IMR-90 (cell line): ENCODE data around the gene AOPEP.

Source experiments
- BHLHE40 ChIP-seq: fragments of 150-350 bp; IDR thresholded peaks from 2 replicates; pipeline ENCODE4 v1.6.1; 2016; ENCODE audit warnings: mild to moderate bottlenecking, low read depth, low read length
- CEBPB ChIP-seq: IDR thresholded peaks from 2 replicates; pipeline ENCODE4 v1.6.1; 2012; ENCODE audit warnings: low read depth, low read length, improper control_type of control experiment
- FOS ChIP-seq: fragments of 150-350 bp; IDR thresholded peaks from 2 replicates; pipeline ENCODE4 v1.6.1; 2016; ENCODE audit warnings: low read depth, low read length
- MAFK ChIP-seq: IDR thresholded peaks from 2 replicates; pipeline ENCODE4 v1.6.1; 2012; ENCODE audit warnings: low read depth, low read length, improper control_type of control experiment
- MAZ ChIP-seq: IDR thresholded peaks from 2 replicates; pipeline ENCODE4 v1.6.1; 2012; ENCODE audit warnings: low read depth, mild to moderate bottlenecking, low read length, improper control_type of control experiment, moderate library complexity, borderline replicate concordance
- MXI1 ChIP-seq: IDR thresholded peaks from 2 replicates; pipeline ENCODE4 v1.6.1; 2012; ENCODE audit warnings: low read depth, mild to moderate bottlenecking, low read length, moderate library complexity, borderline replicate concordance
- POLR2A ChIP-seq: IDR thresholded peaks from 2 replicates; pipeline ENCODE4 v1.6.1; 2012; ENCODE audit warnings: mild to moderate bottlenecking, low read depth, low read length
- RAD21 ChIP-seq: IDR thresholded peaks from 2 replicates; pipeline ENCODE4 v1.6.1; 2012; ENCODE audit warnings: low read length, improper control_type of control experiment
- SMC3 ChIP-seq: fragments of 150-350 bp; IDR thresholded peaks from 2 replicates; pipeline ENCODE4 v1.6.1; 2016; ENCODE audit warnings: low read depth, mild to moderate bottlenecking, antibody characterized with exemption, low read length, moderate library complexity
- TF ChIP-seq, protein P1 (sequence below): conservative IDR thresholded peaks from 2 replicates; pipeline ENCODE4 v1.5.1; 2012; ENCODE audit warnings: mild to moderate bottlenecking, low read depth, low read length, improper control_type of control experiment
- TF ChIP-seq, protein P2 (sequence below): fragments of 150-350 bp; IDR thresholded peaks from 2 replicates; pipeline ENCODE4 v1.6.1; 2017; ENCODE audit warnings: mild to moderate bottlenecking, antibody characterized with exemption, low read length, low read depth

DNA sequence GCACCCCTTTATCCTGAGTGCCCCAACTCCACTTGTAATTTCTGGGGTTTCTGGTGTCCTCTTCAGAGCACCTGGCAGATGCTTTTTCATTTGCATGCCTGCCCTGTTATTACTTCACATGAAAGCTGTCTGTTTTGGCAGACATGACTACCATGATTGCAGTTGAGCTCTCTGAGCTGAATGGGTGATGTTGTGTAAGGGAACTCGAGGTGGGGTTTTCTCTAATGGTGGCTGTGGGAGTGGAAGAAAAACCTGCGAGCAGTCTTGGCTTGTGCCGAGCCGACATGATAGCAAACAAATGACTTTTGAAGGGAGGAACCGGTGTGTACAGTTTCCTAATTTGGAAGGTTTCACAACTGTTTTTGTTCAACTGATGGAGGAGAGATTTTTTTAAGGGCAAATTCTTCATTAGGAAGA lies 196.2 kb downstream of the AOPEP start:
- TF ChIP-seq, protein P1, sequence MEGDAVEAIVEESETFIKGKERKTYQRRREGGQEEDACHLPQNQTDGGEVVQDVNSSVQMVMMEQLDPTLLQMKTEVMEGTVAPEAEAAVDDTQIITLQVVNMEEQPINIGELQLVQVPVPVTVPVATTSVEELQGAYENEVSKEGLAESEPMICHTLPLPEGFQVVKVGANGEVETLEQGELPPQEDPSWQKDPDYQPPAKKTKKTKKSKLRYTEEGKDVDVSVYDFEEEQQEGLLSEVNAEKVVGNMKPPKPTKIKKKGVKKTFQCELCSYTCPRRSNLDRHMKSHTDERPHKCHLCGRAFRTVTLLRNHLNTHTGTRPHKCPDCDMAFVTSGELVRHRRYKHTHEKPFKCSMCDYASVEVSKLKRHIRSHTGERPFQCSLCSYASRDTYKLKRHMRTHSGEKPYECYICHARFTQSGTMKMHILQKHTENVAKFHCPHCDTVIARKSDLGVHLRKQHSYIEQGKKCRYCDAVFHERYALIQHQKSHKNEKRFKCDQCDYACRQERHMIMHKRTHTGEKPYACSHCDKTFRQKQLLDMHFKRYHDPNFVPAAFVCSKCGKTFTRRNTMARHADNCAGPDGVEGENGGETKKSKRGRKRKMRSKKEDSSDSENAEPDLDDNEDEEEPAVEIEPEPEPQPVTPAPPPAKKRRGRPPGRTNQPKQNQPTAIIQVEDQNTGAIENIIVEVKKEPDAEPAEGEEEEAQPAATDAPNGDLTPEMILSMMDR: no peak
- no peak for TF ChIP-seq MXI1
- TF ChIP-seq POLR2A: no peak
- no peak for TF ChIP-seq RAD21
- no peak for TF ChIP-seq BHLHE40
- no peak for TF ChIP-seq MAZ
- TF ChIP-seq SMC3: no peak
- TF ChIP-seq MAFK: no peak
- TF ChIP-seq FOS: no peak
- TF ChIP-seq, protein P2, sequence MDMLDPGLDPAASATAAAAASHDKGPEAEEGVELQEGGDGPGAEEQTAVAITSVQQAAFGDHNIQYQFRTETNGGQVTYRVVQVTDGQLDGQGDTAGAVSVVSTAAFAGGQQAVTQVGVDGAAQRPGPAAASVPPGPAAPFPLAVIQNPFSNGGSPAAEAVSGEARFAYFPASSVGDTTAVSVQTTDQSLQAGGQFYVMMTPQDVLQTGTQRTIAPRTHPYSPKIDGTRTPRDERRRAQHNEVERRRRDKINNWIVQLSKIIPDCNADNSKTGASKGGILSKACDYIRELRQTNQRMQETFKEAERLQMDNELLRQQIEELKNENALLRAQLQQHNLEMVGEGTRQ: no peak
- peak; percentile 73 for TF ChIP-seq CEBPB
